GM23338 (cell line): ENCODE measurements around the gene TUBB2A. TPM values are rescaled to one million over a fixed set of nuclear protein-coding genes. Genes with fewer than 3 reads are reported as not detected.

Experiments
- ATAC-seq: fragments of 200-7000 bp; cut with Tn5 transposase; 3 replicates; pipeline ENCODE4 v1.9.1; 2020
- DNase-seq: peaks from one replicate; pipeline ENCODE4 v3.0.0-alpha.2; 2015; ENCODE audit warnings: low spot score
- H2AFZ ChIP-seq: fragments of 200-600 bp; sonication (generic); 2 replicates; pipeline ENCODE4 v1.8.0; 2016; ENCODE audit warnings: antibody characterized with exemption, mild to moderate bottlenecking, moderate library complexity
- H3F3A ChIP-seq: fragments of 200-600 bp; sonication (generic); replicated peaks from 2 replicates; pipeline ENCODE4 v1.8.0; 2017; ENCODE audit warnings: antibody characterized with exemption, mixed run types, low read depth
- H3K27ac ChIP-seq: fragments of 200-600 bp; sonication (generic); 2 replicates; pipeline ENCODE4 v1.6.1; 2016; ENCODE audit warnings: low read depth
- H3K27me3 ChIP-seq: fragments of 200-600 bp; sonication (generic); 2 replicates; pipeline ENCODE4 v1.8.0; 2016; ENCODE audit warnings: mild to moderate bottlenecking, mixed run types, moderate library complexity; ENCODE audit not compliant: insufficient read depth
- H3K36me3 ChIP-seq: fragments of 200-600 bp; sonication (generic); 2 replicates; pipeline ENCODE4 v1.8.0; 2016; ENCODE audit warnings: mild to moderate bottlenecking; ENCODE audit not compliant: insufficient read depth
- H3K4me1 ChIP-seq: fragments of 200-600 bp; sonication (generic); 2 replicates; pipeline ENCODE4 v1.8.0; 2016; ENCODE audit warnings: mild to moderate bottlenecking, moderate library complexity; ENCODE audit not compliant: insufficient read depth
- H3K4me2 ChIP-seq: fragments of 200-600 bp; sonication (generic); 2 replicates; pipeline ENCODE4 v1.7.1; 2017; ENCODE audit warnings: mixed run types
- H3K4me3 ChIP-seq: fragments of 200-600 bp; sonication (generic); 2 replicates; pipeline ENCODE4 v1.6.1; 2016; ENCODE audit warnings: mixed run types
- H3K79me2 ChIP-seq: fragments of 200-600 bp; sonication (generic); replicated peaks from 2 replicates; pipeline ENCODE4 v1.8.0; 2017; ENCODE audit warnings: mild to moderate bottlenecking; ENCODE audit not compliant: insufficient read depth
- H3K9me2 ChIP-seq: fragments of 200-600 bp; sonication (generic); 2 replicates; pipeline ENCODE4 v1.8.0; 2017; ENCODE audit not compliant: insufficient read depth
- H4K20me1 ChIP-seq: fragments of 200-600 bp; sonication (generic); replicated peaks from 2 replicates; pipeline ENCODE4 v1.8.0; 2017; ENCODE audit warnings: mild to moderate bottlenecking; ENCODE audit not compliant: insufficient read depth
- H3K27ac Mint-ChIP-seq: 2 replicates; pipeline ENCODE4 v1.8.0; 2020; ENCODE audit warnings: inconsistent platforms, mild to moderate bottlenecking, moderate library complexity, mixed read lengths
- H3K27me3 Mint-ChIP-seq: 3 replicates; pipeline ENCODE4 v1.8.0; 2022; ENCODE audit warnings: low read depth, mild to moderate bottlenecking, moderate library complexity, mixed read lengths, inconsistent platforms; ENCODE audit not compliant: insufficient read depth, poor library complexity
- H3K36me3 Mint-ChIP-seq: 3 replicates; pipeline ENCODE4 v1.8.0; 2021; ENCODE audit warnings: low read depth, mild to moderate bottlenecking, inconsistent platforms, moderate library complexity, mixed read lengths
- H3K4me1 Mint-ChIP-seq: 3 replicates; pipeline ENCODE4 v1.8.0; 2020; ENCODE audit warnings: mild to moderate bottlenecking, inconsistent platforms, mixed read lengths
- H3K4me3 Mint-ChIP-seq: 3 replicates; pipeline ENCODE4 v1.8.0; 2021; ENCODE audit warnings: moderate library complexity, mild to moderate bottlenecking, inconsistent platforms, mixed read lengths
- H3K9me3 Mint-ChIP-seq: 3 replicates; pipeline ENCODE4 v1.8.0; 2020; ENCODE audit warnings: moderate library complexity, mild to moderate bottlenecking, inconsistent platforms, mixed read lengths
- CREB1 ChIP-seq: fragments of 250-450 bp; sonication (Bioruptor Pico); IDR thresholded peaks from 2 replicates; pipeline ENCODE4 v1.5.0; 2020; ENCODE audit warnings: low read depth, mild to moderate bottlenecking, moderate library complexity
- CTCF ChIP-seq, 2 experiments: fragments of 200-600 bp in 1 of 2; sonication (generic) in 1 of 2; conservative IDR thresholded peaks; 2 replicates each; pipeline versions ENCODE4 v1.5.1 to v1.6.1; 2016 to 2017; ENCODE audit warnings: antibody characterized with exemption in 2 of 2, low read depth in 2 of 2, mild to moderate bottlenecking in 2 of 2, moderate library complexity in 1 of 2
- ETS1 ChIP-seq: IDR thresholded peaks from 2 replicates; pipeline ENCODE4 v1.6.1; 2016; ENCODE audit warnings: antibody characterized with exemption
- EZH2 ChIP-seq: fragments of 200-600 bp; sonication (generic); IDR thresholded peaks from one replicate; pipeline ENCODE4 v1.8.0; 2017; ENCODE audit warnings: antibody characterized with exemption, mild to moderate bottlenecking, low read depth; ENCODE audit not compliant: unreplicated experiment
- EZH2phosphoT487 ChIP-seq: fragments of 200-600 bp; sonication (generic); IDR thresholded peaks from one replicate; pipeline ENCODE4 v1.8.1; 2018; ENCODE audit warnings: antibody characterized with exemption; ENCODE audit not compliant: unreplicated experiment
- JUNB ChIP-seq: IDR thresholded peaks from one replicate; pipeline ENCODE4 v1.6.1; 2016; ENCODE audit warnings: antibody characterized with exemption; ENCODE audit not compliant: unreplicated experiment
- NANOG ChIP-seq: IDR thresholded peaks from 2 replicates; pipeline ENCODE4 v1.6.1; 2016; ENCODE audit warnings: antibody characterized with exemption, borderline replicate concordance
- POLR2AphosphoS5 ChIP-seq: IDR thresholded peaks from 2 replicates; pipeline ENCODE4 v1.6.1; 2016; ENCODE audit warnings: antibody characterized with exemption, low read depth
- STAT1 ChIP-seq: IDR thresholded peaks from one replicate; pipeline ENCODE4 v1.6.1; 2016; ENCODE audit warnings: antibody characterized with exemption; ENCODE audit not compliant: unreplicated experiment
- ZNF114 ChIP-seq: fragments of 250-450 bp; sonication (Bioruptor Pico); IDR thresholded peaks from 2 replicates; pipeline ENCODE4 v1.5.0; 2020; ENCODE audit warnings: mild to moderate bottlenecking, moderate library complexity
- ZNF331 ChIP-seq: fragments of 250-450 bp; sonication (Bioruptor Pico); IDR thresholded peaks from 2 replicates; pipeline ENCODE4 v1.5.0; 2020; ENCODE audit warnings: low read depth, mild to moderate bottlenecking, moderate library complexity
- polyA plus RNA-seq: library from polyadenylated mRNA; unstranded; fragments of >200 nt; fragmentation: Nextera tagmentation; extraction: Ambion mirVana; gene quantifications from 2 replicates; pipeline ENCODE4 v1.2.1, GENCODE V29; 2016
- total RNA-seq: library from RNA; depleted of rRNA; stranded (reverse); fragments of >200 nt; shearing (Covaris generic); gene quantifications from 2 replicates; pipeline ENCODE4 v1.2.3, GENCODE V29; 2014
- TF ChIP-seq, protein P1 (sequence below): IDR thresholded peaks from one replicate; pipeline ENCODE4 v1.6.1; 2018; ENCODE audit warnings: antibody characterized with exemption; ENCODE audit not compliant: unreplicated experiment
- TF ChIP-seq, protein P2 (sequence below): fragments of 250-450 bp; sonication (Bioruptor Pico); IDR thresholded peaks from 2 replicates; pipeline ENCODE4 v1.5.0; 2020; ENCODE audit warnings: mild to moderate bottlenecking, moderate library complexity

TUBB2A gene
- total and polyA plus RNA-seq, 2 experiments from 2014 or later, result 305 to 376 TPM

GRCh38 chr6:3136292-3137011, 20.9 kb downstream of the TUBB2A start:
- Histone ChIP-seq H3K9me2 (no peaks in the 10 kb centered on the region), H3K27ac (peak overlapping the region; percentile 39), H3K79me2 (no peaks in the 10 kb centered on the region), H3F3A (peaks cover 13% of the 10 kb centered on the region; the same call in 1 of the 2 replicates), H3K36me3 (peaks cover 23% of the 10 kb centered on the region), H2AFZ (no peak overlapping the region), H4K20me1 (no peaks in the 10 kb centered on the region; the same call in 1 of the 2 replicates), H3K27me3 (no peaks in the 10 kb centered on the region), H3K4me3 (no peak overlapping the region), H3K4me2 (0 out of 2 replicates have a peak overlapping the region, but pooled peaks have one; percentile 38), H3K4me1 (peaks cover 14% of the 10 kb centered on the region)
- TF ChIP-seq ETS1, result no peak
- no peak for TF ChIP-seq NANOG
- no peak for TF ChIP-seq CTCF (conservative IDR thresholded peaks at IDR 0.05; ENCODE audit: low read depth in 2 of 2)
- TF ChIP-seq, protein P1, sequence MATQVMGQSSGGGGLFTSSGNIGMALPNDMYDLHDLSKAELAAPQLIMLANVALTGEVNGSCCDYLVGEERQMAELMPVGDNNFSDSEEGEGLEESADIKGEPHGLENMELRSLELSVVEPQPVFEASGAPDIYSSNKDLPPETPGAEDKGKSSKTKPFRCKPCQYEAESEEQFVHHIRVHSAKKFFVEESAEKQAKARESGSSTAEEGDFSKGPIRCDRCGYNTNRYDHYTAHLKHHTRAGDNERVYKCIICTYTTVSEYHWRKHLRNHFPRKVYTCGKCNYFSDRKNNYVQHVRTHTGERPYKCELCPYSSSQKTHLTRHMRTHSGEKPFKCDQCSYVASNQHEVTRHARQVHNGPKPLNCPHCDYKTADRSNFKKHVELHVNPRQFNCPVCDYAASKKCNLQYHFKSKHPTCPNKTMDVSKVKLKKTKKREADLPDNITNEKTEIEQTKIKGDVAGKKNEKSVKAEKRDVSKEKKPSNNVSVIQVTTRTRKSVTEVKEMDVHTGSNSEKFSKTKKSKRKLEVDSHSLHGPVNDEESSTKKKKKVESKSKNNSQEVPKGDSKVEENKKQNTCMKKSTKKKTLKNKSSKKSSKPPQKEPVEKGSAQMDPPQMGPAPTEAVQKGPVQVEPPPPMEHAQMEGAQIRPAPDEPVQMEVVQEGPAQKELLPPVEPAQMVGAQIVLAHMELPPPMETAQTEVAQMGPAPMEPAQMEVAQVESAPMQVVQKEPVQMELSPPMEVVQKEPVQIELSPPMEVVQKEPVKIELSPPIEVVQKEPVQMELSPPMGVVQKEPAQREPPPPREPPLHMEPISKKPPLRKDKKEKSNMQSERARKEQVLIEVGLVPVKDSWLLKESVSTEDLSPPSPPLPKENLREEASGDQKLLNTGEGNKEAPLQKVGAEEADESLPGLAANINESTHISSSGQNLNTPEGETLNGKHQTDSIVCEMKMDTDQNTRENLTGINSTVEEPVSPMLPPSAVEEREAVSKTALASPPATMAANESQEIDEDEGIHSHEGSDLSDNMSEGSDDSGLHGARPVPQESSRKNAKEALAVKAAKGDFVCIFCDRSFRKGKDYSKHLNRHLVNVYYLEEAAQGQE, result no peak
- no peak for TF ChIP-seq EZH2
- TF ChIP-seq POLR2AphosphoS5, result no peak
- no peak for TF ChIP-seq ZNF331 (CRISPR knock-in tag)
- TF ChIP-seq CREB1, result no peak
- TF ChIP-seq, protein P2, sequence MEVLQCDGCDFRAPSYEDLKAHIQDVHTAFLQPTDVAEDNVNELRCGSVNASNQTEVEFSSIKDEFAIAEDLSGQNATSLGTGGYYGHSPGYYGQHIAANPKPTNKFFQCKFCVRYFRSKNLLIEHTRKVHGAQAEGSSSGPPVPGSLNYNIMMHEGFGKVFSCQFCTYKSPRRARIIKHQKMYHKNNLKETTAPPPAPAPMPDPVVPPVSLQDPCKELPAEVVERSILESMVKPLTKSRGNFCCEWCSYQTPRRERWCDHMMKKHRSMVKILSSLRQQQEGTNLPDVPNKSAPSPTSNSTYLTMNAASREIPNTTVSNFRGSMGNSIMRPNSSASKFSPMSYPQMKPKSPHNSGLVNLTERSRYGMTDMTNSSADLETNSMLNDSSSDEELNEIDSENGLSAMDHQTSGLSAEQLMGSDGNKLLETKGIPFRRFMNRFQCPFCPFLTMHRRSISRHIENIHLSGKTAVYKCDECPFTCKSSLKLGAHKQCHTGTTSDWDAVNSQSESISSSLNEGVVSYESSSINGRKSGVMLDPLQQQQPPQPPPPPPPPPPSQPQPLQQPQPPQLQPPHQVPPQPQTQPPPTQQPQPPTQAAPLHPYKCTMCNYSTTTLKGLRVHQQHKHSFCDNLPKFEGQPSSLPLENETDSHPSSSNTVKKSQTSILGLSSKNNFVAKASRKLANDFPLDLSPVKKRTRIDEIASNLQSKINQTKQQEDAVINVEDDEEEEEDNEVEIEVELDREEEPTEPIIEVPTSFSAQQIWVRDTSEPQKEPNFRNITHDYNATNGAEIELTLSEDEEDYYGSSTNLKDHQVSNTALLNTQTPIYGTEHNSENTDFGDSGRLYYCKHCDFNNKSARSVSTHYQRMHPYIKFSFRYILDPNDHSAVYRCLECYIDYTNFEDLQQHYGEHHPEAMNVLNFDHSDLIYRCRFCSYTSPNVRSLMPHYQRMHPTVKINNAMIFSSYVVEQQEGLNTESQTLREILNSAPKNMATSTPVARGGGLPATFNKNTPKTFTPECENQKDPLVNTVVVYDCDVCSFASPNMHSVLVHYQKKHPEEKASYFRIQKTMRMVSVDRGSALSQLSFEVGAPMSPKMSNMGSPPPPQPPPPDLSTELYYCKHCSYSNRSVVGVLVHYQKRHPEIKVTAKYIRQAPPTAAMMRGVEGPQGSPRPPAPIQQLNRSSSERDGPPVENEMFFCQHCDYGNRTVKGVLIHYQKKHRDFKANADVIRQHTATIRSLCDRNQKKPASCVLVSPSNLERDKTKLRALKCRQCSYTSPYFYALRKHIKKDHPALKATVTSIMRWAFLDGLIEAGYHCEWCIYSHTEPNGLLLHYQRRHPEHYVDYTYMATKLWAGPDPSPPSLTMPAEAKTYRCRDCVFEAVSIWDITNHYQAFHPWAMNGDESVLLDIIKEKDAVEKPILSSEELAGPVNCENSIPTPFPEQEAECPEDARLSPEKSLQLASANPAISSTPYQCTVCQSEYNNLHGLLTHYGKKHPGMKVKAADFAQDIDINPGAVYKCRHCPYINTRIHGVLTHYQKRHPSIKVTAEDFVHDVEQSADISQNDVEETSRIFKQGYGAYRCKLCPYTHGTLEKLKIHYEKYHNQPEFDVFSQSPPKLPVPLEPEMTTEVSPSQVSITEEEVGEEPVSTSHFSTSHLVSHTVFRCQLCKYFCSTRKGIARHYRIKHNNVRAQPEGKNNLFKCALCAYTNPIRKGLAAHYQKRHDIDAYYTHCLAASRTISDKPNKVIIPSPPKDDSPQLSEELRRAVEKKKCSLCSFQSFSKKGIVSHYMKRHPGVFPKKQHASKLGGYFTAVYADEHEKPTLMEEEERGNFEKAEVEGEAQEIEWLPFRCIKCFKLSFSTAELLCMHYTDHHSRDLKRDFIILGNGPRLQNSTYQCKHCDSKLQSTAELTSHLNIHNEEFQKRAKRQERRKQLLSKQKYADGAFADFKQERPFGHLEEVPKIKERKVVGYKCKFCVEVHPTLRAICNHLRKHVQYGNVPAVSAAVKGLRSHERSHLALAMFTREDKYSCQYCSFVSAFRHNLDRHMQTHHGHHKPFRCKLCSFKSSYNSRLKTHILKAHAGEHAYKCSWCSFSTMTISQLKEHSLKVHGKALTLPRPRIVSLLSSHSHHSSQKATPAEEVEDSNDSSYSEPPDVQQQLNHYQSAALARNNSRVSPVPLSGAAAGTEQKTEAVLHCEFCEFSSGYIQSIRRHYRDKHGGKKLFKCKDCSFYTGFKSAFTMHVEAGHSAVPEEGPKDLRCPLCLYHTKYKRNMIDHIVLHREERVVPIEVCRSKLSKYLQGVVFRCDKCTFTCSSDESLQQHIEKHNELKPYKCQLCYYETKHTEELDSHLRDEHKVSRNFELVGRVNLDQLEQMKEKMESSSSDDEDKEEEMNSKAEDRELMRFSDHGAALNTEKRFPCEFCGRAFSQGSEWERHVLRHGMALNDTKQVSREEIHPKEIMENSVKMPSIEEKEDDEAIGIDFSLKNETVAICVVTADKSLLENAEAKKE (CRISPR knock-in tag), result no peak
- no peak for TF ChIP-seq ZNF114 (CRISPR knock-in tag)
- no peak for TF ChIP-seq EZH2phosphoT487
- TF ChIP-seq STAT1, result no peak
- TF ChIP-seq JUNB, result no peak
- no peaks in the 10 kb centered on the region for H3K9me3 Mint-ChIP-seq
- H3K27me3 Mint-ChIP-seq, result no peaks in the 10 kb centered on the region
- peaks cover 14% of the 10 kb centered on the region for H3K4me1 Mint-ChIP-seq
- peaks cover 85% of the 10 kb centered on the region for H3K36me3 Mint-ChIP-seq
- H3K4me3 Mint-ChIP-seq, result no peak overlapping the region; the same call in 2 of the 3 replicates
- ATAC-seq (no peak), DNase-seq (no peak)
- H3K27ac Mint-ChIP-seq, result peak overlapping the region; percentile 57
